Measurements from ENCODE around the gene DSP. TPM values are rescaled to one million over a fixed set of nuclear protein-coding genes. Genes with fewer than 3 reads are reported as not detected.

The DSP gene
- total and polyA plus RNA-seq, 2 of the 13 experiments (the other 11 are each of a cell fraction or from before 2014, with no cell fraction given): 89.8 to 117 TPM

GRCh38 chr6:7561153-7561964 lies 19.9 kb downstream of the DSP start (continued):
- TF ChIP-seq HNF1A (IDR thresholded peaks at IDR 0.05; ENCODE audit: low read depth): peak; percentile 72; the same call in 1 of the 2 replicates
- peak; percentile 89; the same call in 1 of the 2 replicates for TF ChIP-seq HNF1A (CRISPR knock-in tag; IDR thresholded peaks at IDR 0.05; ENCODE audit: borderline replicate concordance)
- TF ChIP-seq ZXDC (CRISPR knock-in tag; IDR thresholded peaks at IDR 0.05): peak; percentile 22
- TF ChIP-seq ZNF761 (CRISPR knock-in tag; conservative IDR thresholded peaks at IDR 0.05): peak; percentile 86; the same call in 1 of the 2 replicates
- no peak for TF ChIP-seq MYNN (CRISPR knock-in tag; IDR thresholded peaks at IDR 0.05; ENCODE audit: low read depth)
- TF ChIP-seq CC2D1A (CRISPR knock-in tag; IDR thresholded peaks at IDR 0.05): 0 out of 2 replicates have a peak, but pooled peaks have one; percentile 90
- TF ChIP-seq JUNB (CRISPR knock-in tag; IDR thresholded peaks at IDR 0.05; ENCODE audit: borderline replicate concordance): peak; percentile 90
- peak; percentile 84 for TF ChIP-seq ZNF770 (CRISPR knock-in tag; IDR thresholded peaks at IDR 0.05)
- no peak for TF ChIP-seq NBN (conservative IDR thresholded peaks at IDR 0.05)
- peak; percentile 92 for TF ChIP-seq MAX (IDR thresholded peaks at IDR 0.05)
- peak; percentile 82; the same call in 1 of the 2 replicates for TF ChIP-seq TBX3 (IDR thresholded peaks at IDR 0.05; ENCODE audit: borderline replicate concordance)
- peak; percentile 97 for TF ChIP-seq SOX13 (IDR thresholded peaks at IDR 0.05)
- peak in 1 of 2 experiments; percentile 99; a peak in 2 of 4 replicates for TF ChIP-seq SOX13 (CRISPR knock-in tag; conservative IDR thresholded peaks at IDR 0.05 in 1 of 2, IDR thresholded peaks at IDR 0.05 in 1 of 2)
- TF ChIP-seq ZBTB4 (CRISPR knock-in tag; IDR thresholded peaks at IDR 0.05; ENCODE audit: borderline replicate concordance): peak; percentile 97; the same call in 1 of the 2 replicates
- peak; percentile 88 for TF ChIP-seq CREM (IDR thresholded peaks at IDR 0.05)
- TF ChIP-seq CREM (CRISPR knock-in tag; IDR thresholded peaks at IDR 0.05): no peak
